Stimulated activated CD4-positive, alpha-beta T cell treated with anti-CD3 and anti-CD28 coated beads, Interleukin-4, amount 100 ng/mL, for 48 hours (primary cell): ENCODE measurements around the gene TNFRSF13B.
"Not testable (repeated sequence)": the region's sequence is repeated elsewhere in the genome, so short reads cannot be mapped to it uniquely, and the experiment has no call there.

Experiments
- DNase-seq, 2 donors: peaks; one replicate each; pipeline ENCODE4 v3.0.0-alpha.2; 2020; ENCODE audit warnings: low read depth in 2 of 2

Gene TNFRSF13B

GRCh38 chr17:16911141-16911937 is 60.6 kb downstream of the TNFRSF13B start:
- no peak for DNase-seq

- DNase-seq = no peak
Measured at GRCh38 chr17:16910341-16910740, 61.6 kb downstream of the TNFRSF13B start.

GRCh38 chr17:16909472-16910246 is 62.3 kb downstream of the TNFRSF13B start:
- no peak for DNase-seq

- no peak for DNase-seq
Measured at GRCh38 chr17:16908273-16908672, 63.6 kb downstream of the TNFRSF13B start.

- peak in 1 of 2 donors; percentile 13 for DNase-seq
Measured at GRCh38 chr17:16906680-16907079, 65.2 kb downstream of the TNFRSF13B start.

- DNase-seq = no peak
Measured at GRCh38 chr17:16905593-16906191, 66.2 kb downstream of the TNFRSF13B start.

- not testable (repeated sequence) for DNase-seq
Measured at GRCh38 chr17:16903070-16903469, 68.8 kb downstream of the TNFRSF13B start.

- no peak for DNase-seq
Measured at GRCh38 chr17:16900288-16900882, 71.5 kb downstream of the TNFRSF13B start.

- DNase-seq = not testable (repeated sequence)
Measured at GRCh38 chr17:16897211-16897896, 74.6 kb downstream of the TNFRSF13B start.

GRCh38 chr17:16896235-16896634 is 75.7 kb downstream of the TNFRSF13B start:
- not testable (repeated sequence) for DNase-seq

- not testable (repeated sequence) for DNase-seq
Measured at GRCh38 chr17:16893527-16893926, 78.4 kb downstream of the TNFRSF13B start.

- DNase-seq = not testable (repeated sequence)
Measured at GRCh38 chr17:16892876-16893454, 79.0 kb downstream of the TNFRSF13B start.

GRCh38 chr17:16889088-16889465 is 82.8 kb downstream of the TNFRSF13B start:
- no peak for DNase-seq
